ENCODE measurements around the gene RFTN2. TPM values are rescaled to one million over a fixed set of nuclear protein-coding genes. Genes with fewer than 3 reads are reported as not detected.

Gene RFTN2
- total and polyA plus RNA-seq, 2 of the 13 experiments (the other 11 are each of a cell fraction or from before 2014, with no cell fraction given) = not detected

DNA sequence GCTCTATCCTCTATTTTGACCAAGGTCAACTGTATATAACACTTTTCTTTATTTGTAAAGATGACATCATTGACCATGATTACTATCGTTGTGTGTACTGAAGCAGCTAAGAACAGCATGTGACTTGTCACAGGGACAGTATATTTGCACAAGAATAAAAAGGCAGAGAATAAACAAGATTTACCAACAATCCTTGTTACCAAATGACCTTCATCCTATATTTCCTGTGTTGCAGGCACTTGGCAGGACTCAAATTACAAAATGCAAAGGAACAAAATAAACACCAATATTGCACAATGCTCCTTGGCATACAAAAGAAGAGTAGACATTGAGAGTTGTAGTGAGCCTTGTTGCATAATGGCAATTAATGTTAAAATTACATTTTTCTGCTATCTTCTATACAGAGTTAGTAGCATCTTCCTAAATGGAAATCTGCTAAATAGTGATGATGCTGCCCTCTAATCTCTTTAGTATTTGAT, 61.8 kb downstream of the RFTN2 start (continued):
- TF ChIP-seq, protein P1, sequence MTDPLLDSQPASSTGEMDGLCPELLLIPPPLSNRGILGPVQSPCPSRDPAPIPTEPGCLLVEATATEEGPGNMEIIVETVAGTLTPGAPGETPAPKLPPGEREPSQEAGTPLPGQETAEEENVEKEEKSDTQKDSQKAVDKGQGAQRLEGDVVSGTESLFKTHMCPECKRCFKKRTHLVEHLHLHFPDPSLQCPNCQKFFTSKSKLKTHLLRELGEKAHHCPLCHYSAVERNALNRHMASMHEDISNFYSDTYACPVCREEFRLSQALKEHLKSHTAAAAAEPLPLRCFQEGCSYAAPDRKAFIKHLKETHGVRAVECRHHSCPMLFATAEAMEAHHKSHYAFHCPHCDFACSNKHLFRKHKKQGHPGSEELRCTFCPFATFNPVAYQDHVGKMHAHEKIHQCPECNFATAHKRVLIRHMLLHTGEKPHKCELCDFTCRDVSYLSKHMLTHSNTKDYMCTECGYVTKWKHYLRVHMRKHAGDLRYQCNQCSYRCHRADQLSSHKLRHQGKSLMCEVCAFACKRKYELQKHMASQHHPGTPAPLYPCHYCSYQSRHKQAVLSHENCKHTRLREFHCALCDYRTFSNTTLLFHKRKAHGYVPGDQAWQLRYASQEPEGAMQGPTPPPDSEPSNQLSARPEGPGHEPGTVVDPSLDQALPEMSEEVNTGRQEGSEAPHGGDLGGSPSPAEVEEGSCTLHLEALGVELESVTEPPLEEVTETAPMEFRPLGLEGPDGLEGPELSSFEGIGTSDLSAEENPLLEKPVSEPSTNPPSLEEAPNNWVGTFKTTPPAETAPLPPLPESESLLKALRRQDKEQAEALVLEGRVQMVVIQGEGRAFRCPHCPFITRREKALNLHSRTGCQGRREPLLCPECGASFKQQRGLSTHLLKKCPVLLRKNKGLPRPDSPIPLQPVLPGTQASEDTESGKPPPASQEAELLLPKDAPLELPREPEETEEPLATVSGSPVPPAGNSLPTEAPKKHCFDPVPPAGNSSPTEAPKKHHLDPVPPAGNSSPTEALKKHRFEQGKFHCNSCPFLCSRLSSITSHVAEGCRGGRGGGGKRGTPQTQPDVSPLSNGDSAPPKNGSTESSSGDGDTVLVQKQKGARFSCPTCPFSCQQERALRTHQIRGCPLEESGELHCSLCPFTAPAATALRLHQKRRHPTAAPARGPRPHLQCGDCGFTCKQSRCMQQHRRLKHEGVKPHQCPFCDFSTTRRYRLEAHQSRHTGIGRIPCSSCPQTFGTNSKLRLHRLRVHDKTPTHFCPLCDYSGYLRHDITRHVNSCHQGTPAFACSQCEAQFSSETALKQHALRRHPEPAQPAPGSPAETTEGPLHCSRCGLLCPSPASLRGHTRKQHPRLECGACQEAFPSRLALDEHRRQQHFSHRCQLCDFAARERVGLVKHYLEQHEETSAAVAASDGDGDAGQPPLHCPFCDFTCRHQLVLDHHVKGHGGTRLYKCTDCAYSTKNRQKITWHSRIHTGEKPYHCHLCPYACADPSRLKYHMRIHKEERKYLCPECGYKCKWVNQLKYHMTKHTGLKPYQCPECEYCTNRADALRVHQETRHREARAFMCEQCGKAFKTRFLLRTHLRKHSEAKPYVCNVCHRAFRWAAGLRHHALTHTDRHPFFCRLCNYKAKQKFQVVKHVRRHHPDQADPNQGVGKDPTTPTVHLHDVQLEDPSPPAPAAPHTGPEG (CRISPR knock-in tag; IDR thresholded peaks at IDR 0.05) = no peak
- TF ChIP-seq ZNF720 (CRISPR knock-in tag; IDR thresholded peaks at IDR 0.05) (no peak), FOXK2 (IDR thresholded peaks at IDR 0.05) (peak; percentile 99), IKZF1 (IDR thresholded peaks at IDR 0.05) (no peak), ZNF761 (CRISPR knock-in tag; conservative IDR thresholded peaks at IDR 0.05) (no peak; the same call in 1 of the 2 replicates), LCORL (IDR thresholded peaks at IDR 0.05) (peak; percentile 86), LCORL (CRISPR knock-in tag; IDR thresholded peaks at IDR 0.05) (peak; percentile 94), ZNF746 (CRISPR knock-in tag; IDR thresholded peaks at IDR 0.05) (no peak; the same call in 1 of the 2 replicates), ZBTB8A (CRISPR knock-in tag; IDR thresholded peaks at IDR 0.05; ENCODE audit: borderline replicate concordance, low read depth) (peak; percentile 58; the same call in 1 of the 2 replicates), GABPA (IDR thresholded peaks at IDR 0.05; ENCODE audit: low read depth, low read length) (no peak), GABPA (CRISPR knock-in tag; IDR thresholded peaks at IDR 0.05; ENCODE audit: low read depth) (peak; percentile 67), ZNF235 (CRISPR knock-in tag; IDR thresholded peaks at IDR 0.05; ENCODE audit: borderline replicate concordance) (no peak), ZSCAN9 (CRISPR knock-in tag; IDR thresholded peaks at IDR 0.05; ENCODE audit: borderline replicate concordance) (peak; percentile 99), KDM2A (CRISPR knock-in tag; IDR thresholded peaks at IDR 0.05; ENCODE audit: borderline replicate concordance, low read depth) (no peak; the same call in 1 of the 2 replicates), CAMTA2 (CRISPR knock-in tag; IDR thresholded peaks at IDR 0.05; ENCODE audit: borderline replicate concordance) (no peak), ZNF124 (CRISPR knock-in tag; IDR thresholded peaks at IDR 0.05) (peak; percentile 93), KDM5A (IDR thresholded peaks at IDR 0.05; ENCODE audit: borderline replicate concordance, low read length) (no peak), ZFYVE20 (CRISPR knock-in tag; IDR thresholded peaks at IDR 0.05; ENCODE audit: borderline replicate concordance, low read depth) (no peak), ZNF737 (CRISPR knock-in tag; IDR thresholded peaks at IDR 0.05; ENCODE audit: borderline replicate concordance) (no peak)
- TF ChIP-seq, protein P2, sequence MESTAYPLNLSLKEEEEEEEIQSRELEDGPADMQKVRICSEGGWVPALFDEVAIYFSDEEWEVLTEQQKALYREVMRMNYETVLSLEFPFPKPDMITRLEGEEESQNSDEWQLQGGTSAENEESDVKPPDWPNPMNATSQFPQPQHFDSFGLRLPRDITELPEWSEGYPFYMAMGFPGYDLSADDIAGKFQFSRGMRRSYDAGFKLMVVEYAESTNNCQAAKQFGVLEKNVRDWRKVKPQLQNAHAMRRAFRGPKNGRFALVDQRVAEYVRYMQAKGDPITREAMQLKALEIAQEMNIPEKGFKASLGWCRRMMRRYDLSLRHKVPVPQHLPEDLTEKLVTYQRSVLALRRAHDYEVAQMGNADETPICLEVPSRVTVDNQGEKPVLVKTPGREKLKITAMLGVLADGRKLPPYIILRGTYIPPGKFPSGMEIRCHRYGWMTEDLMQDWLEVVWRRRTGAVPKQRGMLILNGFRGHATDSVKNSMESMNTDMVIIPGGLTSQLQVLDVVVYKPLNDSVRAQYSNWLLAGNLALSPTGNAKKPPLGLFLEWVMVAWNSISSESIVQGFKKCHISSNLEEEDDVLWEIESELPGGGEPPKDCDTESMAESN (CRISPR knock-in tag; conservative IDR thresholded peaks at IDR 0.05) = peak; percentile 87
- TF ChIP-seq, protein P3, sequence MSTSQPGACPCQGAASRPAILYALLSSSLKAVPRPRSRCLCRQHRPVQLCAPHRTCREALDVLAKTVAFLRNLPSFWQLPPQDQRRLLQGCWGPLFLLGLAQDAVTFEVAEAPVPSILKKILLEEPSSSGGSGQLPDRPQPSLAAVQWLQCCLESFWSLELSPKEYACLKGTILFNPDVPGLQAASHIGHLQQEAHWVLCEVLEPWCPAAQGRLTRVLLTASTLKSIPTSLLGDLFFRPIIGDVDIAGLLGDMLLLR (CRISPR knock-in tag; IDR thresholded peaks at IDR 0.05) = no peak
- TF ChIP-seq, protein P4, sequence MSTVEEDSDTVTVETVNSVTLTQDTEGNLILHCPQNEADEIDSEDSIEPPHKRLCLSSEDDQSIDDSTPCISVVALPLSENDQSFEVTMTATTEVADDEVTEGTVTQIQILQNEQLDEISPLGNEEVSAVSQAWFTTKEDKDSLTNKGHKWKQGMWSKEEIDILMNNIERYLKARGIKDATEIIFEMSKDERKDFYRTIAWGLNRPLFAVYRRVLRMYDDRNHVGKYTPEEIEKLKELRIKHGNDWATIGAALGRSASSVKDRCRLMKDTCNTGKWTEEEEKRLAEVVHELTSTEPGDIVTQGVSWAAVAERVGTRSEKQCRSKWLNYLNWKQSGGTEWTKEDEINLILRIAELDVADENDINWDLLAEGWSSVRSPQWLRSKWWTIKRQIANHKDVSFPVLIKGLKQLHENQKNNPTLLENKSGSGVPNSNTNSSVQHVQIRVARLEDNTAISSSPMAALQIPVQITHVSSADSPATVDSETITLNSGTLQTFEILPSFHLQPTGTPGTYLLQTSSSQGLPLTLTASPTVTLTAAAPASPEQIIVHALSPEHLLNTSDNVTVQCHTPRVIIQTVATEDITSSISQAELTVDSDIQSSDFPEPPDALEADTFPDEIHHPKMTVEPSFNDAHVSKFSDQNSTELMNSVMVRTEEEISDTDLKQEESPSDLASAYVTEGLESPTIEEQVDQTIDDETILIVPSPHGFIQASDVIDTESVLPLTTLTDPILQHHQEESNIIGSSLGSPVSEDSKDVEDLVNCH (CRISPR knock-in tag; IDR thresholded peaks at IDR 0.05) = no peak

All from HepG2 (cell line).